Measurements from ENCODE around the gene SRRT. TPM values are rescaled to one million over a fixed set of nuclear protein-coding genes. Genes with fewer than 3 reads are reported as not detected.

The SRRT gene
- total and polyA plus RNA-seq, 10 of the 15 experiments (the other 5 are each of a cell fraction or from before 2014, with no cell fraction given), result 11.1 to 254 (median 111) TPM

GRCh38 chr7:100929808-100930174 lies 54.9 kb downstream of the SRRT start:
- Histone ChIP-seq H3K4me2 (ENCODE audit: control insufficient read depth, insufficient read depth) (no peak overlapping the region), H2AFZ (ENCODE audit: control insufficient read depth, low read depth, low read length) (no peak overlapping the region), H3K9me3 (replicated peaks; ENCODE audit: control insufficient read depth, insufficient read depth, low read length) (peaks cover 1% of the 10 kb centered on the region; the same call in 2 of the 3 replicates), H3K36me3 (ENCODE audit: control insufficient read depth in 2 of 2, insufficient read depth in 2 of 2, low read length in 1 of 2) (no peaks in the 10 kb centered on the region), H3K27ac (ENCODE audit: control insufficient read depth, insufficient read depth) (no peak overlapping the region), H3K27me3 (replicated peaks in 1 of 2; ENCODE audit: control insufficient read depth in 2 of 2, insufficient read depth in 2 of 2, low read length in 1 of 2) (no peaks in the 10 kb centered on the region; a peak in 1 of 4 replicates), H3K79me2 (ENCODE audit: control insufficient read depth, insufficient read depth, low read length) (no peaks in the 10 kb centered on the region), H4K20me1 (ENCODE audit: control insufficient read depth, insufficient read depth) (no peaks in the 10 kb centered on the region), H3K4me3 (no peak overlapping the region), H3K9ac (ENCODE audit: control insufficient read depth, insufficient read depth, low read length) (no peak overlapping the region), H3K4me1 (ENCODE audit: control insufficient read depth, insufficient read depth, low read length) (no peaks in the 10 kb centered on the region)
- SMC1A ChIA-PET (ENCODE audit: uncharacterized antibody, unreplicated experiment), result no interaction called here
- TF ChIP-seq ZNF274 (IDR thresholded peaks at IDR 0.05; ENCODE audit: insufficient read depth, insufficient read length) (no peak), ZBED1 (IDR thresholded peaks at IDR 0.05; ENCODE audit: borderline replicate concordance) (no peak), IKZF1 (conservative IDR thresholded peaks at IDR 0.05) (no peak), ZZZ3 (IDR thresholded peaks at IDR 0.05; ENCODE audit: control insufficient read depth, insufficient read length, low read depth) (no peak), BCL3 (IDR thresholded peaks at IDR 0.05; ENCODE audit: borderline replicate concordance, insufficient read depth, low read depth, low read length, poor library complexity, severe bottlenecking) (no peak), SMARCA5 (IDR thresholded peaks at IDR 0.05) (no peak), SIN3A (IDR thresholded peaks at IDR 0.05; ENCODE audit: low read depth, low read length) (no peak), ZNF384 (IDR thresholded peaks at IDR 0.05; ENCODE audit: borderline replicate concordance, low read depth, low read length) (no peak), SMAD1 (IDR thresholded peaks at IDR 0.05; ENCODE audit: low read depth, partially characterized antibody) (no peak), MEF2B (IDR thresholded peaks at IDR 0.05; ENCODE audit: partially characterized antibody, poor library complexity, severe bottlenecking) (no peak), ATF2 (IDR thresholded peaks at IDR 0.05; ENCODE audit: low read length) (no peak), CREB1 (IDR thresholded peaks at IDR 0.05; ENCODE audit: low read depth) (no peak), JUND (IDR thresholded peaks at IDR 0.05; ENCODE audit: low read depth, low read length) (no peak), E4F1 (IDR thresholded peaks at IDR 0.05; ENCODE audit: borderline replicate concordance, partially characterized antibody) (no peak), CEBPB (IDR thresholded peaks at IDR 0.05; ENCODE audit: borderline replicate concordance in 1 of 2, low read depth in 2 of 2, low read length in 2 of 2) (no peak), POLR2AphosphoS5 (IDR thresholded peaks at IDR 0.05; ENCODE audit: low read length) (no peak)
- FAIRE-seq (no peak), ATAC-seq (no peak), DNase-seq (ENCODE audit: low read depth, low spot score) (no peak)
- intact Hi-C loops (cut with micrococcal nuclease; ENCODE audit: unreplicated experiment) (no loop called here), in situ Hi-C loops (cut with MboI) (no loop called here)
- POLR2A ChIA-PET, result no interaction called here
- CTCF ChIA-PET, result no interaction called here
- RAD21 ChIA-PET (ENCODE audit: unreplicated experiment), result no interaction called here
- no TSS peak for BruUV-seq (replicated peaks)
- WGBS (ENCODE audit: insufficient coverage, insufficient replicate concordance, low lambda C conversion rate, missing lambda C conversion rate), result 41% methylated on average over 1 of the region's 1 CpG
